IMR-90 (cell line): Measurements from ENCODE around the gene DNM3.

Source experiments
- CEBPB ChIP-seq: IDR thresholded peaks from 2 replicates; pipeline ENCODE4 v1.6.1; 2012; ENCODE audit warnings: low read depth, low read length, improper control_type of control experiment
- CTCF ChIP-seq: conservative IDR thresholded peaks from 2 replicates; pipeline ENCODE4 v1.5.1; 2012; ENCODE audit warnings: mild to moderate bottlenecking, low read depth, low read length, improper control_type of control experiment
- MAFK ChIP-seq: IDR thresholded peaks from 2 replicates; pipeline ENCODE4 v1.6.1; 2012; ENCODE audit warnings: low read depth, low read length, improper control_type of control experiment
- MXI1 ChIP-seq: IDR thresholded peaks from 2 replicates; pipeline ENCODE4 v1.6.1; 2012; ENCODE audit warnings: low read depth, mild to moderate bottlenecking, low read length, moderate library complexity, borderline replicate concordance
- NFE2L2 ChIP-seq: fragments of 150-350 bp; IDR thresholded peaks from 2 replicates; pipeline ENCODE4 v1.6.1; 2016; ENCODE audit warnings: low read depth, mild to moderate bottlenecking, low read length
- POLR2A ChIP-seq: IDR thresholded peaks from 2 replicates; pipeline ENCODE4 v1.6.1; 2012; ENCODE audit warnings: mild to moderate bottlenecking, low read depth, low read length
- RAD21 ChIP-seq: IDR thresholded peaks from 2 replicates; pipeline ENCODE4 v1.6.1; 2012; ENCODE audit warnings: low read length, improper control_type of control experiment
- SMC3 ChIP-seq: fragments of 150-350 bp; IDR thresholded peaks from 2 replicates; pipeline ENCODE4 v1.6.1; 2016; ENCODE audit warnings: low read depth, mild to moderate bottlenecking, antibody characterized with exemption, low read length, moderate library complexity
- USF2 ChIP-seq: fragments of 150-350 bp; IDR thresholded peaks from 2 replicates; pipeline ENCODE4 v1.6.1; 2017; ENCODE audit warnings: mild to moderate bottlenecking, antibody characterized with exemption, low read length, low read depth

GRCh38 chr1:171922999-171923398 is 81.7 kb downstream of the DNM3 start:
- no peak for TF ChIP-seq CTCF
- no peak for TF ChIP-seq MAFK
- no peak for TF ChIP-seq USF2
- TF ChIP-seq POLR2A = no peak
- TF ChIP-seq RAD21 = no peak
- TF ChIP-seq CEBPB = no peak
- TF ChIP-seq SMC3 = no peak
- no peak for TF ChIP-seq NFE2L2
- TF ChIP-seq MXI1 = no peak
